Endothelial cell (in vitro differentiated cells): ENCODE results near the gene ARHGAP24. TPM values are rescaled to one million over a fixed set of nuclear protein-coding genes. Genes with fewer than 3 reads are reported as not detected.

Experiments
- DNase-seq: peaks from one replicate; pipeline ENCODE4 v3.0.0; 2021; ENCODE audit warnings: low spot score
- H3K27ac Mint-ChIP-seq: one replicate; pipeline ENCODE4 v1.8.0; 2021; ENCODE audit warnings: mixed read lengths, inconsistent platforms; ENCODE audit not compliant: unreplicated experiment
- H3K27me3 Mint-ChIP-seq: one replicate; pipeline ENCODE4 v1.8.0; 2021; ENCODE audit warnings: mild to moderate bottlenecking, moderate library complexity, mixed read lengths, inconsistent platforms; ENCODE audit not compliant: unreplicated experiment
- H3K36me3 Mint-ChIP-seq: one replicate; pipeline ENCODE4 v1.8.0; 2021; ENCODE audit warnings: mild to moderate bottlenecking, low read depth, mixed read lengths, inconsistent platforms; ENCODE audit not compliant: unreplicated experiment
- H3K4me1 Mint-ChIP-seq: one replicate; pipeline ENCODE4 v1.8.0; 2021; ENCODE audit warnings: mild to moderate bottlenecking, mixed read lengths, inconsistent platforms; ENCODE audit not compliant: unreplicated experiment
- H3K4me3 Mint-ChIP-seq: one replicate; pipeline ENCODE4 v1.8.0; 2021; ENCODE audit warnings: mild to moderate bottlenecking, mixed read lengths, inconsistent platforms; ENCODE audit not compliant: unreplicated experiment
- H3K9me3 Mint-ChIP-seq: one replicate; pipeline ENCODE4 v1.8.0; 2021; ENCODE audit warnings: mixed read lengths, inconsistent platforms; ENCODE audit not compliant: unreplicated experiment
- CTCF ChIP-seq: fragments of 200-600 bp; sonication (generic); IDR thresholded peaks from one replicate; pipeline ENCODE4 v1.5.0; 2021; ENCODE audit warnings: antibody characterized with exemption; ENCODE audit not compliant: unreplicated experiment
- total RNA-seq: library from RNA; stranded (reverse); fragmentation: NEBNext Ultra II Directional; extraction: Animal tissue kit (Norgen Biotek cat#: 25700); gene quantifications from one replicate; pipeline ENCODE4 v1.2.1, GENCODE V29; 2021; ENCODE audit not compliant: unreplicated experiment

Gene ARHGAP24
- total RNA-seq, 1 donor from 2014 or later, result 5.0 TPM

- H3K4me3 Mint-ChIP-seq, result no peak overlapping the region
Observed at GRCh38 chr4:85509882-85510631, 35.1 kb downstream of the ARHGAP24 start.

GRCh38 chr4:85510632-85510984, 35.7 kb downstream of the ARHGAP24 start:
- no peak overlapping the region for H3K4me3 Mint-ChIP-seq
- H3K36me3 Mint-ChIP-seq, result no peaks in the 10 kb centered on the region
- H3K9me3 Mint-ChIP-seq, result peaks cover 4% of the 10 kb centered on the region

More at GRCh38 chr4:85509882-85510631, 35.1 kb downstream of the ARHGAP24 start:
- peaks cover 1% of the 10 kb centered on the region for H3K27me3 Mint-ChIP-seq
- no peak for DNase-seq
- TF ChIP-seq CTCF, result no peak
- H3K27ac Mint-ChIP-seq, result no peak overlapping the region
- H3K9me3 Mint-ChIP-seq, result peaks cover 4% of the 10 kb centered on the region
- H3K4me1 Mint-ChIP-seq, result peaks cover 6% of the 10 kb centered on the region
- no peaks in the 10 kb centered on the region for H3K36me3 Mint-ChIP-seq

GRCh38 chr4:85512446-85513205, 37.7 kb downstream of the ARHGAP24 start:
- H3K27me3 Mint-ChIP-seq, result peaks cover 1% of the 10 kb centered on the region
- no peaks in the 10 kb centered on the region for H3K9me3 Mint-ChIP-seq
- no peak overlapping the region for H3K4me3 Mint-ChIP-seq
- DNase-seq, result no peak
- peaks cover 6% of the 10 kb centered on the region for H3K4me1 Mint-ChIP-seq
- no peaks in the 10 kb centered on the region for H3K36me3 Mint-ChIP-seq
- no peak overlapping the region for H3K27ac Mint-ChIP-seq
- no peak for TF ChIP-seq CTCF

More at GRCh38 chr4:85510632-85510984, 35.7 kb downstream of the ARHGAP24 start:
- DNase-seq, result no peak
- Mint-ChIP-seq H3K27me3 (peaks cover 1% of the 10 kb centered on the region), H3K4me1 (peaks cover 6% of the 10 kb centered on the region), H3K27ac (no peak overlapping the region)
- no peak for TF ChIP-seq CTCF

GRCh38 chr4:85514117-85514516, 39.2 kb downstream of the ARHGAP24 start:
- no peak overlapping the region for H3K4me3 Mint-ChIP-seq
- no peak for DNase-seq
- no peak overlapping the region for H3K27ac Mint-ChIP-seq
- no peaks in the 10 kb centered on the region for H3K9me3 Mint-ChIP-seq
- no peak for TF ChIP-seq CTCF
- H3K36me3 Mint-ChIP-seq, result no peaks in the 10 kb centered on the region
- H3K4me1 Mint-ChIP-seq, result no peaks in the 10 kb centered on the region
- peaks cover 1% of the 10 kb centered on the region for H3K27me3 Mint-ChIP-seq

GRCh38 chr4:85514783-85515182, 39.8 kb downstream of the ARHGAP24 start:
- H3K27ac Mint-ChIP-seq, result no peak overlapping the region
- no peak for TF ChIP-seq CTCF
- no peaks in the 10 kb centered on the region for H3K27me3 Mint-ChIP-seq
- no peak overlapping the region for H3K4me3 Mint-ChIP-seq
- no peaks in the 10 kb centered on the region for H3K4me1 Mint-ChIP-seq
- H3K9me3 Mint-ChIP-seq, result no peaks in the 10 kb centered on the region
- no peak for DNase-seq
- H3K36me3 Mint-ChIP-seq, result no peaks in the 10 kb centered on the region
